A549 (cell line): Measurements from ENCODE around the gene POT1. TPM values are rescaled to one million over a fixed set of nuclear protein-coding genes. Genes with fewer than 3 reads are reported as not detected.

Experiments
- ATAC-seq, 2 experiments: fragments of 200-7000 bp in 1 of 2; fragments of >200 bp in 1 of 2; cut with Nextera tagmentation in 1 of 2; cut with Tn5 transposase in 1 of 2; 3 replicates each; pipeline versions ENCODE4 v1.8.0 to v1.9.1; 2018 to 2020; ENCODE audit warnings: mild to moderate bottlenecking in 1 of 2, moderate library complexity in 1 of 2
- CTCF ChIA-PET: fragments of 300-600 bp; sonication (Branson Sonifier 250); formaldehyde crosslinking; extraction: SDS; loops from one replicate; lab custom pipeline; 2021; ENCODE audit warnings: antibody characterized with exemption, inconsistent platforms; lab: Yijun Ruan, JAX
- POLR2A ChIA-PET: fragments of 350-600 bp; formaldehyde crosslinking; extraction: SDS; loops from one replicate; lab custom pipeline; 2021; ENCODE audit warnings: antibody characterized with exemption, inconsistent platforms; lab: Yijun Ruan, JAX
- DNase-seq, 2 experiments: peaks; one replicate each; pipeline versions ENCODE4 v3.0.0 to v3.0.0-alpha.2; 2011 to 2016; ENCODE audit warnings: low read depth in 1 of 2, low spot score in 1 of 2
- FAIRE-seq: peaks from 2 replicates; lab custom pipeline; 2011; peaks lifted over from hg19 to GRCh38; lab: Jason Lieb, UNC
- H3K27ac ChIP-seq, 2 experiments: fragments of >200 bp; sonication (Bioruptor Twin); formaldehyde crosslinking; 3 replicates each; pipeline ENCODE4 v1.5.1; 2016 to 2017
- H3K4me1 ChIP-seq: fragments of >200 bp; sonication (Bioruptor Twin); formaldehyde crosslinking; 3 replicates; pipeline ENCODE4 v1.6.1; 2016
- H3K4me2 ChIP-seq: fragments of >200 bp; sonication (Bioruptor Twin); formaldehyde crosslinking; 3 replicates; pipeline ENCODE4 v1.6.1; 2016
- H3K4me3 ChIP-seq: fragments of >200 bp; sonication (Bioruptor Twin); formaldehyde crosslinking; 3 replicates; pipeline ENCODE4 v1.5.1; 2016
- H3K9me3 ChIP-seq: fragments of >200 bp; sonication (Bioruptor Twin); formaldehyde crosslinking; 3 replicates; pipeline ENCODE4 v1.6.1; 2016
- CBX8 ChIP-seq: fragments of 200-600 bp; sonication (generic); IDR thresholded peaks from 2 replicates; pipeline ENCODE4 v1.6.1; 2016
- CHD2 ChIP-seq: fragments of 150-350 bp; IDR thresholded peaks from 2 replicates; pipeline ENCODE4 v1.6.1; 2014; ENCODE audit warnings: low read length; ENCODE audit not compliant: partially characterized antibody
- CHD4 ChIP-seq: fragments of 200-600 bp; sonication (generic); IDR thresholded peaks from 2 replicates; pipeline ENCODE4 v1.6.1; 2016; ENCODE audit warnings: antibody characterized with exemption, mild to moderate bottlenecking, borderline replicate concordance
- EHF ChIP-seq: fragments of 250-450 bp; sonication (Bioruptor Pico); IDR thresholded peaks from 2 replicates; pipeline ENCODE4 v1.5.0; 2020; ENCODE audit warnings: mild to moderate bottlenecking
- EHMT2 ChIP-seq: fragments of 200-600 bp; sonication (generic); IDR thresholded peaks from 2 replicates; pipeline ENCODE4 v1.6.1; 2016; ENCODE audit warnings: antibody characterized with exemption, low read depth, mild to moderate bottlenecking, moderate library complexity
- ESRRA ChIP-seq: fragments of 150-350 bp; IDR thresholded peaks from 2 replicates; pipeline ENCODE4 v1.6.1; 2014; ENCODE audit warnings: mild to moderate bottlenecking, low read length, borderline replicate concordance
- FOSL2 ChIP-seq, 2 experiments: fragments of 450-650 bp in 1 of 2; fragments of >200 bp in 1 of 2; sonication (Bioruptor Twin) in 1 of 2; formaldehyde crosslinking; IDR thresholded peaks; 2 replicates each; pipeline versions ENCODE4 v1.5.0 to v1.6.1; 2016 to 2020; ENCODE audit warnings: mild to moderate bottlenecking in 1 of 2, moderate library complexity in 1 of 2
- GATA3 ChIP-seq: IDR thresholded peaks from 2 replicates; pipeline ENCODE4 v1.6.1; 2012; ENCODE audit warnings: borderline replicate concordance
- HEYL ChIP-seq: fragments of 250-450 bp; sonication (Bioruptor Pico); IDR thresholded peaks from 2 replicates; pipeline ENCODE4 v1.8.0; 2021; ENCODE audit warnings: mild to moderate bottlenecking, moderate library complexity
- HOXA7 ChIP-seq: fragments of 250-450 bp; sonication (Bioruptor Pico); IDR thresholded peaks from 2 replicates; pipeline ENCODE4 v1.5.0; 2020; ENCODE audit warnings: mild to moderate bottlenecking, moderate library complexity
- JUN ChIP-seq, 2 experiments: fragments of >200 bp; sonication (Bioruptor Twin); formaldehyde crosslinking; IDR thresholded peaks; 2 replicates in 1 of 2; 3 replicates in 1 of 2; pipeline ENCODE4 v1.6.1; 2016 to 2017
- JUNB ChIP-seq: fragments of >200 bp; sonication (Bioruptor Twin); formaldehyde crosslinking; IDR thresholded peaks from 2 replicates; pipeline ENCODE4 v1.6.1; 2016
- KDM5A ChIP-seq: fragments of 200-600 bp; sonication (generic); IDR thresholded peaks from 2 replicates; pipeline ENCODE4 v1.6.1; 2016; ENCODE audit warnings: antibody characterized with exemption, mild to moderate bottlenecking
- RAD21 ChIP-seq, 2 experiments: fragments of >200 bp in 1 of 2; sonication (Bioruptor Twin) in 1 of 2; formaldehyde crosslinking in 1 of 2; IDR thresholded peaks in 1 of 2; conservative IDR thresholded peaks in 1 of 2; 2 replicates in 1 of 2; 3 replicates in 1 of 2; pipeline ENCODE4 v1.6.1; 2012 to 2018; ENCODE audit warnings: inconsistent platforms in 1 of 2
- RCOR1 ChIP-seq: fragments of 150-350 bp; IDR thresholded peaks from 2 replicates; pipeline ENCODE4 v1.6.1; 2014; ENCODE audit warnings: antibody characterized with exemption, low read length, low read depth
- SMC3 ChIP-seq: fragments of >200 bp; sonication (Bioruptor Twin); formaldehyde crosslinking; IDR thresholded peaks from 3 replicates; pipeline ENCODE4 v1.6.1; 2018; ENCODE audit warnings: inconsistent platforms
- TFCP2L1 ChIP-seq: fragments of 250-450 bp; sonication (Bioruptor Pico); IDR thresholded peaks from 2 replicates; pipeline ENCODE4 v1.5.0; 2021; ENCODE audit warnings: mild to moderate bottlenecking
- TP53 ChIP-seq: fragments of 250-450 bp; sonication (Bioruptor Pico); IDR thresholded peaks from 2 replicates; pipeline ENCODE4 v1.5.0; 2021; ENCODE audit warnings: mild to moderate bottlenecking, moderate library complexity
- ZC3H11A ChIP-seq: fragments of 450-650 bp; IDR thresholded peaks from 2 replicates; pipeline ENCODE4 v1.6.1; 2014; ENCODE audit warnings: antibody characterized with exemption, mild to moderate bottlenecking
- ZFP36 ChIP-seq: fragments of 450-650 bp; IDR thresholded peaks from 2 replicates; pipeline ENCODE4 v1.6.1; 2014; ENCODE audit warnings: borderline replicate concordance; ENCODE audit not compliant: partially characterized antibody
- WGBS: methylation state at CpG from one replicate; pipeline ENCODE4 v1.1.6; 2017; ENCODE audit errors: missing lambda C conversion rate; 5-methylcytosine and 5-hydroxymethylcytosine counted together
- polyA plus RNA-seq, 4 experiments: library from polyadenylated mRNA; depleted of rRNA in 3 of 4; stranded (reverse); fragments of >200 nt; fragmentation: RNase III in 1 of 4; extraction: RNeasy Plus Mini Kit Qiagen cat#74134 plus additional on column Dnase treatment in 1 of 4; gene quantifications; 2 replicates in 3 of 4; 3 replicates in 1 of 4; pipeline ENCODE4 v1.2.3, GENCODE V29; 2011 to 2017
- TF ChIP-seq, protein P1 (sequence below): fragments of 150-350 bp; IDR thresholded peaks from 2 replicates; pipeline ENCODE4 v1.6.1; 2014; ENCODE audit warnings: low read depth, mild to moderate bottlenecking, low read length
- TF ChIP-seq, protein P2 (sequence below): fragments of >200 bp; sonication (Bioruptor Twin); formaldehyde crosslinking; IDR thresholded peaks from 3 replicates; pipeline ENCODE4 v1.6.1; 2016
- TF ChIP-seq, protein P3 (sequence below): fragments of >200 bp; sonication (Bioruptor Twin); formaldehyde crosslinking; IDR thresholded peaks from 3 replicates; pipeline ENCODE4 v1.5.1; 2016

The POT1 gene
- polyA plus RNA-seq, 2 of the 4 experiments (the other 2 are of a cell fraction) = 21.6 to 56.2 TPM

DNA sequence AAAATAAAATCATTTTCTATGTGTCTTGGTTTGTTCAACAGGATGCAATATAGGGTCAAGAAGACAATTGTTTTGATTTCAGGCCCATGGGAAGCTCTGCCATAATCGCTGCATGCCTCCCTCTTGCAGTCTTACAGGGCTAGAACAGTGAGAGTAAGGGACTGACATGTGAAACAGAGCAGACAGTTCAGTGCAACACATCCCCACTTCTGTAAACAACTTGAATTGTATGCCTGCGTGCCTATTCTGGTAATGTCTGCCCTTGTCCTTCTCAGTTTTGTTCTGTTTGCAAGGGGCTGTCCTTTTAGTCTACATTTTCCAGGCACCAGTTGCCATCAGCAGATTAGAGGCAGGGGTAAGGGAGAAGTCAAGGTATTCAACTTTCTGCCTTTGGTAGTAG, 129.2 kb downstream of the POT1 start:
- no peak overlapping the region for H3K4me2 ChIP-seq
- no peaks in the 10 kb centered on the region for H3K4me1 ChIP-seq
- DNase-seq (no peak), FAIRE-seq (no peak), ATAC-seq (no peak)
- POLR2A ChIA-PET = no interaction called here
- WGBS = 33% methylated on average over 2 of the region's 2 CpGs
- H3K27ac ChIP-seq = no peak overlapping the region
- CTCF ChIA-PET = no interaction called here
- no peaks in the 10 kb centered on the region for H3K9me3 ChIP-seq
- no peak overlapping the region for H3K4me3 ChIP-seq
- TF ChIP-seq HEYL (CRISPR knock-in tag) = no peak
- TF ChIP-seq TP53 (CRISPR knock-in tag) = no peak
- TF ChIP-seq CHD2 = no peak
- TF ChIP-seq RAD21 (conservative IDR thresholded peaks at IDR 0.05 in 1 of 2, IDR thresholded peaks at IDR 0.05 in 1 of 2) = no peak
- TF ChIP-seq, protein P1, sequence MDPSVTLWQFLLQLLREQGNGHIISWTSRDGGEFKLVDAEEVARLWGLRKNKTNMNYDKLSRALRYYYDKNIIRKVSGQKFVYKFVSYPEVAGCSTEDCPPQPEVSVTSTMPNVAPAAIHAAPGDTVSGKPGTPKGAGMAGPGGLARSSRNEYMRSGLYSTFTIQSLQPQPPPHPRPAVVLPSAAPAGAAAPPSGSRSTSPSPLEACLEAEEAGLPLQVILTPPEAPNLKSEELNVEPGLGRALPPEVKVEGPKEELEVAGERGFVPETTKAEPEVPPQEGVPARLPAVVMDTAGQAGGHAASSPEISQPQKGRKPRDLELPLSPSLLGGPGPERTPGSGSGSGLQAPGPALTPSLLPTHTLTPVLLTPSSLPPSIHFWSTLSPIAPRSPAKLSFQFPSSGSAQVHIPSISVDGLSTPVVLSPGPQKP = no peak
- TF ChIP-seq JUNB = no peak
- TF ChIP-seq, protein P2, sequence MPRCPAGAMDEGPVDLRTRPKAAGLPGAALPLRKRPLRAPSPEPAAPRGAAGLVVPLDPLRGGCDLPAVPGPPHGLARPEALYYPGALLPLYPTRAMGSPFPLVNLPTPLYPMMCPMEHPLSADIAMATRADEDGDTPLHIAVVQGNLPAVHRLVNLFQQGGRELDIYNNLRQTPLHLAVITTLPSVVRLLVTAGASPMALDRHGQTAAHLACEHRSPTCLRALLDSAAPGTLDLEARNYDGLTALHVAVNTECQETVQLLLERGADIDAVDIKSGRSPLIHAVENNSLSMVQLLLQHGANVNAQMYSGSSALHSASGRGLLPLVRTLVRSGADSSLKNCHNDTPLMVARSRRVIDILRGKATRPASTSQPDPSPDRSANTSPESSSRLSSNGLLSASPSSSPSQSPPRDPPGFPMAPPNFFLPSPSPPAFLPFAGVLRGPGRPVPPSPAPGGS = no peak
- TF ChIP-seq, protein P3, sequence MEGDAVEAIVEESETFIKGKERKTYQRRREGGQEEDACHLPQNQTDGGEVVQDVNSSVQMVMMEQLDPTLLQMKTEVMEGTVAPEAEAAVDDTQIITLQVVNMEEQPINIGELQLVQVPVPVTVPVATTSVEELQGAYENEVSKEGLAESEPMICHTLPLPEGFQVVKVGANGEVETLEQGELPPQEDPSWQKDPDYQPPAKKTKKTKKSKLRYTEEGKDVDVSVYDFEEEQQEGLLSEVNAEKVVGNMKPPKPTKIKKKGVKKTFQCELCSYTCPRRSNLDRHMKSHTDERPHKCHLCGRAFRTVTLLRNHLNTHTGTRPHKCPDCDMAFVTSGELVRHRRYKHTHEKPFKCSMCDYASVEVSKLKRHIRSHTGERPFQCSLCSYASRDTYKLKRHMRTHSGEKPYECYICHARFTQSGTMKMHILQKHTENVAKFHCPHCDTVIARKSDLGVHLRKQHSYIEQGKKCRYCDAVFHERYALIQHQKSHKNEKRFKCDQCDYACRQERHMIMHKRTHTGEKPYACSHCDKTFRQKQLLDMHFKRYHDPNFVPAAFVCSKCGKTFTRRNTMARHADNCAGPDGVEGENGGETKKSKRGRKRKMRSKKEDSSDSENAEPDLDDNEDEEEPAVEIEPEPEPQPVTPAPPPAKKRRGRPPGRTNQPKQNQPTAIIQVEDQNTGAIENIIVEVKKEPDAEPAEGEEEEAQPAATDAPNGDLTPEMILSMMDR = no peak
- TF ChIP-seq EHMT2 = no peak
- TF ChIP-seq ZC3H11A = no peak
- no peak for TF ChIP-seq GATA3
- no peak for TF ChIP-seq JUN (IDR thresholded peaks at IDR 0.05)
- TF ChIP-seq EHF (CRISPR knock-in tag) = no peak
- no peak for TF ChIP-seq SMC3
- no peak for TF ChIP-seq CBX8
- TF ChIP-seq, all 56 proteins: peak for 0

DNA sequence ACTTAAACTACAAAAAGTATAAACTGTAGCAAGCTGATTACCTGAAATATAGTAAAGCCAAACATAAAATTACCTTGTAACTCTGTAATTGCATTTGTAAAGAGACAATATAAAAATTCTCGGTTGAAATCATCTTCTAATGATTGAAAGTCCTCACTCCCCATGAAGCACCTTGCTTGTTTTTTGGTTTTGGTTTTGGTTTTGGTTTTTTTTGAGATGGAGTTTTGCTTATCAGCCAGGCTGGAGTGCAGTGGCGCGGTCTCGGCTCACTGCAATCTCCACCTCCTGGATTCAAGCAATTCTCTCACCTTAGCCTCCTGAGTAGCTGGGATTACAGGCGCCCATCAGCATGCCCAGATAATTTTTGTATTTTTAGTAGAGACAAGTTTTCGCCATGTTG, 130.2 kb downstream of the POT1 start:
- FAIRE-seq (no peak), DNase-seq (no peak), ATAC-seq (no peak)
- H3K4me1 ChIP-seq = no peaks in the 10 kb centered on the region
- no peak overlapping the region for H3K27ac ChIP-seq
- no peak overlapping the region for H3K4me2 ChIP-seq
- 81% methylated on average over 6 of the region's 6 CpGs for WGBS
- ChIA-PET CTCF (no interaction called here), POLR2A (no interaction called here)
- no peaks in the 10 kb centered on the region for H3K9me3 ChIP-seq
- no peak overlapping the region for H3K4me3 ChIP-seq
- TF ChIP-seq KDM5A (no peak), RCOR1 (no peak), FOSL2 (IDR thresholded peaks at IDR 0.05) (no peak), FOSL2 (CRISPR knock-in tag; IDR thresholded peaks at IDR 0.05) (no peak), TFCP2L1 (CRISPR knock-in tag) (no peak), ESRRA (no peak), ZFP36 (no peak), HOXA7 (CRISPR knock-in tag) (no peak), CBX8 (no peak), EHMT2 (no peak), ZC3H11A (no peak), CHD4 (no peak), CHD2 (no peak)
